ENCODE results near the gene TSPAN10.
"Not testable (repeated sequence)": the region's sequence is repeated elsewhere in the genome, so short reads cannot be mapped to it uniquely, and the experiment has no call there.

The TSPAN10 gene

DNA sequence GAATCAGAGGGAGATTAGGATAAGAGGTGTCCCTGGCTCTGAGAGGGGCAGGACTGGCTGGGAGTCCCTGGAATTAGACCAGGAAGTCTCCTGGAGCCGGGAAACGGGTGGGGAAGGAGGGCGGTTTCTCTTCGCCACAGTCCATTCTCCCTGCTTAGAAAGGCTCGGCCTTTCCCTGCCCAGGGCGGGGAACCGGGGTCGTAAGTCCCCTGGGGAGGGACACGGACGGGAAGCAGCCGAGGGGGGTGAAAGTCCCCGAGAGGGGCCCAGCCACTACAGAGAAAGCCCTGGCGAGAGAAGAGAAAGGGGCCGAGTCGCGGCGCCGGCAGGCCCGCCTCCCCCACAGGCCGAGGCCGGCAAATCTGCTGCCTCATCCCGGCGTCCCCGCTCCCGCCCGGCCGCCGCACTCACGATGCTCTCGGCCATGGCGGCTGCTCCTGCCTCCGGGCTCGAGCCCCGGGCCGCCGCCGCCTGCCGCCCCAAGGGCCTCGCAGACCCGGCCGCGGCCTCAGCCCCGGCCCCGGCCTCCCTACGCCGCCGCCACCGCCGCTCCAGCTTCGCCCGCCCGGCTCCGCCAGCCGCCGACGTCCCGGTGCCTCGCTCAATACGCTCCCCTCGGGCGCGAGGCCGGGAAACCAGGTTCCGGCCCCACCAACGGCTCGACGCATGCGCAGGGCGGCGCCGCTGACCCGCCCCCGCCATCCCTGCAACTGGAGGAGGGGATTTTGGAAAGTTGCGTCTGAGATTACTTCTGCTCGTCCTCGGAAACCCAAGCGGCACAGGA, at the start of gene TSPAN10, which contains the start of gene NPLOC4:
TSS of gene TSPAN10 (plus strand) at position 692 of the 784 bp plus-strand sequence. CDS start 5,217 bp downstream, outside the sequence.
TSS of gene NPLOC4 (minus strand) at position 608 of the 784 bp plus-strand sequence. CDS start at position 426, 182 bp downstream.
- DNase-seq (ENCODE audit: low read depth): peak; percentile 68

DNA sequence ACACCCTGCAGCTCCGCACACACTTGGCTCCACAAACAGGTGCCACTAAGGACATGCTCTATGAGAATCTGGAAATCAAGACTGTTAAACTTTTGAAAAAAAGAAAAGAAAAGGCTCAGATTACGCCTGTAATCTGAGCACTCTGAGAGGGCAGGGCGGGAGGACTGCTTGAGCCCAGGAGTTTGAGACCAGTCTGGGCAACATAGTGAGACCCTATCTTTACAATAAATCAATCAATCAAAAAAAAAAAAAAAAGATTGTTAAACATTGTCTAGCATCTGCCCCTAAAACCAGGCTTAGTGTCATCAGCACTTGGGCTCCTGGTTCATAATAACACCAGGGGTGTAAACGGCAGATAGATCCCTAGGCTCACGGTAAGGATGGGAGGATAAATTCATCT, 47.4 kb upstream of the TSPAN10 start:
- no peak for DNase-seq (ENCODE audit: low read depth)

DNA sequence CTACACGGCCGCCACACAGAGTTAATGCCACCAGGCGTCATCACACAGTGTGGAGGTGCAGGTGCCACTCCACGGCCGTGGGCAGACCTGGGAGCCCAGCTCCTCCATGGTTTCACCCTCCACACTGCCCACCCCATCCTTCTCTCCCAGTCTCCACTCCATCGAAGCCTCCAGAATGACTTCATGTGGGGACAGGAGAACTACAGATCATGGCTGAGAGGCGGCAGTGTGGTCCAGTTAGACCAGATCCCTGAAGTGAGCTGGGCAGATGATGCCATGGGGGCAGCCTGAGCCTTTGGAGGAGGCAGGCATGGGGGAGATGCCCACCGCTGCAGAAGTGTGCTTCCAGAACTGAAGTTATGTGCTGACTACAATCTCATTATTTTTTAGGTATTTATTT, 46.9 kb upstream of the TSPAN10 start:
- DNase-seq (ENCODE audit: low read depth): no peak

DNA sequence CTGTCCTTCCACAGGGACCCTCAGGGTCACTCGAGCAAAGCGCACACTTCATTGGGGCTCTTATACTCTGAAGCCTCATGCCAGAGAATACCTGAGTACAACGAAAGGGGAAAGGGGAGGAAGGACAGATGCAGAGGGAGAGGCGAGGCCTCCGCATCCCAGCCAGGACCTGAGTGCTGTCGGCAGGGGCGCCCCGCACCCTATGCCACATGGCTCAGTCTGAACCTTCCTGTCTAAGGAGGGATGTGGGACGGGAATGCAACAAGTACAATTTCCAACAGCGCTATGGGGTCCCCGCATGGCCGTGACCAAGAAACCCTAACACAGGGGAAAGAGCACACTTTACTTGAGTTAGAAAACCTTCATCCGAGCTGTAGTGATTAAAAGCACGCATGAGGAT, 45.0 kb upstream of the TSPAN10 start:
- no peak for DNase-seq (ENCODE audit: low read depth)

DNA sequence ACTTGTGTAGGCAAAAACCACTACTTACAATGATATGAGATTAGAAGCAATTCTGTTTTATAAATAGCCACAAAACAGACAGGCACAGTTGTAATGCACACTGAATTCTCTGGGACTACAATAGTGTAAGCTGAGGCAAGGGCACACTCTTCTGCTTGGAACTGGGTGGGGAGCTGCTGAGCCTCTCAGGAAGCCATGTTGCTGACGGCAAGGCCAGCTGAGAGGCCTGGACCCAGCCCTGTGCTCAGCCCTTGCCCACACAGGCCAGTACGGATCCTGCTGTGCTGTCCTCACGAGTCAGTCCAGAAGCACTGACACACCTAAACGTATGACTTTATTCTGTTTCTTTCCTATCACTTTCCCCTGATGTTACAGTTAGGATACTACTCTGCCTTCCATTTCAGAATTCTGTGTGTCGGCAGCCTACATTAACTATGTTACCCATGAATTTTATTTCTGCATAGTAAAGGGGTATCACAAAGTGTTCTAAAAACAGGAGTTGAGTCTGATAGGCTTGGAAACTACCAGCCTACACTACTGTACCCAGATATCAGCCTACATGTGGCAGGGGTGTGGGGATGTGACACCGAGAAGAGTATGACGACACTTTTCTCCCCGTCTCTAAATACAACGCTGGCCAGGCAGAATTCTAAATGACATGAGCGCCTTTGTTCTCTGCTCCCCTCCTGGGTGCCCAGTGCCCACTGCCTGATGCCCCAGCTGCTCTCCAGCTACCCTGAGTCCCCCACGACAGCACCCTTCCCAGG, 43.7 kb upstream of the TSPAN10 start:
- DNase-seq (ENCODE audit: low read depth): no peak

DNA sequence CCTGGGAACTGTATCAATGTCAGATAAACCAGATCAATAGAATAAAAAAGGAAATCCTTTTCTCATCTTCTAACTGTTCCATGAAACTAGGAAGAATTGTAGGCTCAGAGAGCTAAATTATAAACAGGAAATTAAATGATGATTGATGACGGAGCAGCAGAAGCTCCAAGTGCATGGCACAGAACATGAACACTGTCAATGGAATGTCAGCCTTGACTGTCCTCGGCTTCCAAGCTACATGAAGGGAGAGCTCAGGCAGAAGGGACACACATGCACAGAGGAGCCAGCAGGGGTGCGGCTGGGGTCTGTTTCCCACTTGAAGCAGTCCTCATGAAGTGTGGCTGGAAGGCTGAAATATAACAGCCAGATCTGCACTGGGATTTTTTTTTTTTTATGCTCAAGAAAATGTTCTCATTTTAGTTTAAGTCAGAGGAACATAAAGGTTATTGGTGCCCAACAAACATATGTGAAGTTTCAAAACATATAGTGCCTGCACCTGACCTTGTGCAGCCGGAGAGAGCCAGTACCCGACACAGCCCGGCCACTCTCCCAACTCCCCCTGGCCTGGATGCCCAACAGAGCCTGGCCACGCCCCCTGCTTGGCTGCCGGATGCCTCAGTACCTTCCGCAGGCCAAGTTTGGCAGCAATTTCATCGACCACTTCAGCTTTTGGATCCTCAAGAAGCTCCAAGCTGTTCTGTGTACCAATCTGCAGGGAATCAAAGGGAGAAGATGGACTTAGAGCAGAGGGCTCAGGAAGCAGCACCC, 37.1 kb upstream of the TSPAN10 start:
- peak; percentile 78 for DNase-seq (ENCODE audit: low read depth)

DNA sequence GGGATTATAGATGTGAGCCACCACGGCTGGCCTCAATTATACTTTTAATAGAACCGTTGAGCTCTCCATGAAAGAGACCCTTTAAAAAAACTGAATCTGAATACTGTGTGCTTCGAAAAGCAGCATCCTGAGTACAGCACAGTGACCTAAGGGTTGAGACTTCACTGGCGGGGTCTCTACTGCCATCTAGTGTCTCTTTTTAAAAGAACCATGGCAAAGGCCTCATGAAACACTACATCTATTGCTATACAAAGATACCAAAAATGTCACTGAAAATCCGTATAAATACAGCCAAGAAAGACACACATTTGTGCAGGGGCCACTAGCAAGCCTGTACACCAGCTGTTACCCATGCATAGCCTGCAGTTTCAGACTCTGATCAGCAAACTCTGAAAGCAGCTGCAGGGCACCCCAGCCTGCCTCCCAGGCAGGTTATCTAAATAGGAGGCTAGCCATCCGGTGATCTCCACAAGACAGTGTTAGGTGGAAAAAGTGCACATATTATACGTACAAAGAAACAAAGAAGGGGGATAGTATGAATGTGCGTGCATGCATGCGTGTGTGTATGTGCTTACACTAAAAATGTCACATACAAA, 35.4 kb upstream of the TSPAN10 start:
- DNase-seq (ENCODE audit: low read depth): peak; percentile 69

DNA sequence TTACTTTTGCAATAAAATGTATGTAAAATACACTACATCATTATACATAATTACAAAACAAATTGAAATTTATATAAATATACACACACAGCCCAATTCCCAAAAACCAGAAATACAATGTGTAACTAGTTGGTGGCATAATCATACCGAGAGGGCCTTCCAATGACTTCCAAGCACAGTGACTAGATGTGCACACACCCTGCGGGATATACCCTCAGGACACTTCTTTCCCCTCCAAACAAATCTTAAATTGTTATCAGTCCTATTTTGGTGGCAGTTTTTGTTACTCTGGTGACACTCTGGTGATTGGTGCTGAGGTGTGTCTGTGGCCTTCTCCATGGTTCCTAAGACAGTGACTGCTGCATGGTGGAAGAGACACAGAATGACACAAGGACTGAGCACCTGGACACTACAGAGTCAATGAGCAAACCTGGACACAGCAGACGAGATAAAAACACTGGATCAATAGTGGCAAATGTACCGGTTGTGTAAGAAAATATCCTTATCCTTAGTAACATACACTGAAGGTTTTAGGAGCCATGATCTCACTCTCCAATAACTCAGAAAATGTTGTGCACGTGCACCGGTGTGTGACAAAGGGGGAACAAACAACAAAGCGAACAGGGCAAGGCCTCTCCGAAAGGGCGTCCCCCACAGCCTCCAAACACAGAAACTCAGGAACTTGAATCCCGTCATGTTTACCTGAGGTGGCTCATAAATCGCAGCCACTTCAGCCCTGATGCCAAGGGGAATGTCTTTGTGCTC, 33.0 kb upstream of the TSPAN10 start:
- DNase-seq (ENCODE audit: low read depth): no peak

DNA sequence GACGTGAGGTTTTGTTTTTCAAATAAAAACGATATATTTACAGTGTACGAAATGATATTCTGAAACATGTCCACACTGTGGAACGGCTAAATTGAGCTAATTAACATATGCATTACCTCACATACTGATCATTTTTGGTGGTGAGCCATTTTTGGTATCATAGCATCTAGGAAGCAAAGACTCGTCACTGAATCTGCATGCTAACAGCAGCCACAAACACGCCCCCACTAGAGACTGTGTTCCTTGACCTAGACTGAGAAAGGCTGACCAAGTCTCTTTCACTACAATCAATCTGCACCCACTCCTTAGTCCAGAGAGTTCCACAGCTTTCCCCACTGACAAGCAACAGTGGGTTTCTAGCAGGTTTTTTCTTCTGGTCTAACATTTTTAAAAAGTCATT, 29.6 kb upstream of the TSPAN10 start:
- peak; percentile 68 for DNase-seq (ENCODE audit: low read depth)

DNA sequence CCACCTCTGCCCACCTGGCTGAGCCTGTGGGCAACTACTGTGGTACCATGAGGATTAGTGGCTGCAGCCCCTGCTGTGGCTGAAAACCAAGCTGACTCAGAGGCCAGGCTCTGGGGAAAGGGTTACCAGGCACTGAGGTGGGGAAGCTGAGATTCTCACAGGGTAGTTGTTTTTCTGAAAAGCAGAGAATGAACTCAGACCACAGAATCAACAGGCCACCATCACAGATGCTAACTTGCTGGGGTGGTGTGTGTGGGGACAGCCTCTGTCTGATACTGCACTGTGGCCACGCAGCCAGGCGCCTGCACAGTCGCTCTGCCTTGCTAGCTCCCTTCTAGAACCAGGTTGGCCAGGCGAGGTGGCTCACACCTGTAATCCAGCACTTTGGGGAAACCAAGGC, 28.9 kb upstream of the TSPAN10 start:
- peak; percentile 78 for DNase-seq (ENCODE audit: low read depth)

DNA sequence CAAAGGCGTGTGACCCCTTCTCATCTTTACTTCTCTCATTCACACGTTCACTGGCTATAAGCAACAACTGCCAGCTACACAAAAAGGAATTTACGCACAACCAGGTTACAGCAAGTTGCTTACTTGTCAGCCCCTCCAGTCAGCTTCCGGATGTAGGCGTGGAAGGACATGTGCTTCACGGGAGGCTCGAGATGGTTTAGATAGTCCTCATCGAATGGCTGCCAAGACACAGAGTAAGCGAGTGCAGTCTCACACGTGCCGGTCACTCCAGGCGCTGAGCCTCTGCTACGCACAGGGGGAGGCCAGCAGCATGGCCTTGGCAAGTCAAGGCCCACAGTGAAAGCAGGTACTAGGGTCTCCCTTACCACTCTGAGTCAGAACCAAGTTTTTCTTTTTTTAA, 28.4 kb upstream of the TSPAN10 start:
- no peak for DNase-seq (ENCODE audit: low read depth)

DNA sequence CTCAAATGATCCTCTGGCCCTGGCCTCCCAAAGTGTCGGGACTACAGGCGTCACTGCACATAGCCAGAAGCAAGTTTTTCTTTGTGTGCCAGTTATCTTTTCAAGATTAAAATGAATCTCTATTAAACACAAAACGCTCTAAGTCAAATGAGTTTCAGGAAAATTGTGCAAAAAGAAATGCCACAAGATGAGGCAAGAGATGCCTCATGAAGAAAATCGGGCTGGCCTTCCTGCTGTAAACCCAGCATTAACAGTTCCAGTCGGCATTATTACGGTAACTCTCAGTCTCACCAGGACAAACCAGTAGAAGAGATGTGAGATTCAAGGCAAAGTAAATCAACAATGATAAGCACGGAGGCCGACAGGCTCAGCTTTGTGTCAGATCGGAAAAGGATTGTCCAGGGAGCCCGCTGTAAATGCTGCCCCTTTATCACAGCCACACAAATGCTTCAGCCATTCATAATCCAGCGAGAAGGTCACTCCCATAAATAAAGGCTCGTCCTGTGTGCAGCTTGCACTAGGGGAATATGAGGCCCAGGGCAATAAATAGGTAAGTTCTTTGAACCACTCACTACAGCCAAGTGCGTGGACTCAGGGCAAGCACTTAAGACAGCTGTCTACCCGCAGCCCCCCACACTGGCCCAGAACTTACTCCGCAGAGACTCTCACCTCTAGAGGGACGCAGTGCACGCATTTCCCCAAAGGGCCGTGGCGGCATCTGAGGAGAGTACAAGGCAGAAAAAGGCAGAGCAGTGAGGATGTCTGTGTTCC, 27.3 kb upstream of the TSPAN10 start:
- DNase-seq (ENCODE audit: low read depth): peak; percentile 72

DNA sequence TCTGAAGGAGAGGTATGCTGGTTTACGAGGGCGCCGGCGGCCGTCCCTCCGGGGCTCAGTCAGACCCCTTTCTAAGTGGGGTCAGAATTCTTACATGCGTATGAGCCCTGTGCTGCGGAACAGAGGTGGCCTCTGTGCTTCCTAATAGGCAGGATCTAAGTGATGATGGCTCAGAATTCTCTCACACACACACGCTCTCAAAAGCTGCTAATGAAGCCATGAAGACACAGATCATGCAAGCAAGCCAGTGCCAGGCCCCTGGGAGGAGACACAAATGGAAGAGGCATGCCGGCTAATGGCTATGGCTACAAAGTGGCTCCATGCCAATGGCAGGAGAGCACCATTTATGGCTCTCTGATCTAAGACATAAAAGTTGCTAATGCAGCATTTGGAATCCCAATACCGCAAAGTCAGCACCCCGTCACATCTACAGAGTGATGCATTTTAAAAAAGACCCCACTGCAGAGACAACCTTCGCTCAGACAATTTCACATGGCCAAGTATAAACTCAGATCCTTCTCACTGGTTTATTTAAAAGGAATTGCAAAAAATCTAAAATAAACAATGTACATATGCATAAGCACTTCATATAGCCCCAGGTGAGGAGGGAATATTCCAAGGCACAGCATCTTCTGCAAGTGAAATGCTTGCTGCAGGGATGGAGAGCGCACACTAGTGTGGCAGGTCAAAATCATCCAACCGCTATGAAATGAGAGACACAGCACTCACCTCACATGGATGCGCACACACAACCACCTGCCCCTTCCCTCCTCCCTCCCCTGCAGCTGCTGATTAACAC, 24.6 kb upstream of the TSPAN10 start:
- no peak for DNase-seq (ENCODE audit: low read depth)

DNA sequence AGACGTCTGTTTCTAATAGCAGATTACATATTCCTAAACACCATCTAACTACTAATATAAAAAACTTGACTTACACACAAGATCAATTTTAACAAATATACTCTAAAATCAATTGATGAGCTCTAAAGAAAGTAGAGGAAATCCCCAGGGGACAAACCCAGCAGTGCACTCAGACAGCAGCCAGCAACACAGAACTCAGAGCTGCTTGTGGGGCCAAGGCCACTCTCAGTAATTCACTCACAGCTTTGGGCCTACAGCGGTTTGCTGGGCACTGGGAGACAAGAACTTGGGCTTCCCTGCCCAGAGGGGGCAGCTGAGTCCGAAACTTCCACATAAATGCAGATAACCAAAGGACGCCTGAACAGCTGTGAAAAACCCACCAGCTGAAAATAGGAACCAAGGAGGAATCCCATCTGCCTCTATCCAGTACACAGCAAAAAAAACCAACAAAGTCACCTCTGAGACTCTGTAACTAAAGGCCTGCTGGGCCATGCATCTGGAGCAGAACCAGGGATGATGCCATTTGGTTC, 21.5 kb upstream of the TSPAN10 start:
- DNase-seq (ENCODE audit: low read depth): no peak

DNA sequence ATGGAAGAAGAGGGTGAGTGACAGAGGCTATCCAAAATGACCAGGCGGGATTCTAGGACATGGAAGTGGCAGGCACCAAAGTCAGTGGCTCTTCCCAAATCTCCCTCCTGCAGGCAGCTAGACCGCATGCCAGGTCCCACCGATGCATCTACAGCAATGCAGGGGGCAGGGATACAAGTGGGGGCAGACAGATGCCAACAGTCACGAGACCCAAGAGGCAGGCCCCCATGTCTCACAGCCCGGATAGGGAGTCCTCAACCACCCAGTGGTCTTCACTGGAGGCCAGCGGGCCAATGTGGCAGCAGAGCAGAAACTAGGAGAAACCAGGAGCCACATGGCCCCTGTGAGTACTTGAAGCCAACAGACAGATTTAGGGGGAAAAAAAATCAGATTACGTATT, 20.1 kb upstream of the TSPAN10 start:
- DNase-seq (ENCODE audit: low read depth): no peak

DNA sequence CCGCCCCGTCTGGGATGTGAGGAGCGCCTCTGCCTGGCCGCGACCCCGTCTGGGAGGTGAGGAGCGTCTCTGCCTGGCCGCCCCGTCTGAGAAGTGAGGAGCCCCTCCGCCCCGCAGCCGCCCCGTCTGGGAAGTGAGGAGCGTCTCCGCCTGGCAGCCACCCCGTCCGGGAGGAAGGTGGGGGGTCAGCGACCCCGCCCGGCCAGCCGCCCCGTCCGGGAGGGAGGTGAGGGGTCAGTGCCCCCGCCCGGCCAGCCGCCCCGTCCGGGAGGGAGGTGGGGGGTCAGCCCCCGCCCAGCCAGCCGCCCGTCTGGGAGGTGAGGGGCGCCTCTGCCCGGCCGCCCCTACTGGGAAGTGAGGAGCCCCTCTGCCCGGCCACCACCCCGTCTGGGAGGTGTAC, 18.7 kb upstream of the TSPAN10 start:
- not testable (repeated sequence) for DNase-seq (ENCODE audit: low read depth)

DNA sequence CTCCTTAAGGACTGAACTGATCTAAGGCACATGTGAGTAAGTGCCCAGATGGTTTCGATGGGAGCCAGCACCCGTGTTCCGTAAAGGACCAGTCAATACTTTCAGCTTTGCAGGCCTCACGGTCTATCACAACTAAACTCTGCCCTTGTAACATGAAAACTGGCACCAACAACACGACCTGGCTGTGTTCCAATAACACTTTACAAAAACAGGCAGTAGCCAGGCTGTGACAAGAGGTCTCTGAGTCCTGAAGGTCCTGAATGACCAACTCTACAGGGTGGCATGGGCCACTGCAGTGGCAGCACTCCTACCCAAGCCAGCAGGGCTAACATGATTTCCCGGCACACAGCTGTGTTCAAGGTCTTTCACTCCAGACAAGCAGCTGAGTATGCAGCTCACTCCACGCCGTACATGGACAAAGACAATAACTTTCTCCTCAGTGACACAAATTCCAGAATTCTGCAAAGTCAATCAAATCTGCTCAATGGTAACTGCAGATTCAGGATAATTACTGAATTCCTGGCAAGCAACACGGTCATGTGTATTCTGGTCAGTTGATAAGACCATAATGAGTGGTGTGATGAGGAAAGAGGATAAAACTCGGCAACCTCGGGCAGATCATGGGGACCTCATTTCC, 15.4 kb upstream of the TSPAN10 start:
- no peak for DNase-seq (ENCODE audit: low read depth)

DNA sequence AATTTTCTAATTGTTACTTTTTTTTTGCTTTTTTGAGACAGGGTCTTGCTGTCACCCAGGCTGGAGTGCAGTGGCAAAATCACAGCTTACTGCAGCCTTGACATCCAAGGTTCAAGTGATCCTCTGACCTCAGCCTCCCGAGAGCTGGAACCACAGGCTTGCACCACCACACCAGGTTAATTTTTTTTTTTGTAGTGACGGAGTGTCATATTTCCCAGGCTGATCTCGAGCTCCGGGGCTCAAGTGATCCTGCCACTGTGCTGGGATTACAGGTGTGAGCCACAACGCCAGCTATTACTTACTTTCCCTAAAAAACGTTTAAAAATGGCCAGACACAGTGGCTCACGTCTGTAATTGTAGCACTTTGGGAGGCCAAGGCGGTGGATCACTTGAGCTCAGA, 6.7 kb upstream of the TSPAN10 start:
- no peak for DNase-seq (ENCODE audit: low read depth)

DNA sequence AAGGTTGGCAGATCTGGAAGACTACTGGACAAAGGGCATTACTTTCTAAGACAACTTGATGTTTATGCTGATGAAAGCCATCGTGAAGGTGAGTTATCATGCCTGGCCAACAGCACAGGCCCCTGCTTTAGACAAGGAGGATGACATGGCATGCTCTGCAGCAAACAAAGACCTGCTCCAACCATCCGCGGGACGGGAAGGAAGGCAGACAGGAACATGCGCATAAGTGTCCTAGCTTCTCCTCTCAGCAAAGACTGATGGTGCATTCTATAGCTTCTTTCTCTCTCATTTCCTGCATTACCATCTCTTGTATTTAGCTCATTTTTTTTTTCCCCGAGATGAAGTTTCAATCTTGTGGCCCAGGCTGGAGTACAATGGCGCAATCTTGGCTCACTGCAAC, 5.5 kb upstream of the TSPAN10 start:
- DNase-seq (ENCODE audit: low read depth): no peak

Data from amniotic epithelial cell (primary cell).